A673 (cell line): ENCODE data around the gene WWP2. TPM values are rescaled to one million over a fixed set of nuclear protein-coding genes. Genes with fewer than 3 reads are reported as not detected.

Source experiments
- Bru-seq: library from RNA; stranded (reverse); fragments of 400-500 nt; gene quantifications from one replicate; lab custom pipeline; 2021; lab: Mats Ljungman, UMichigan
- BruChase-seq, 2 experiments: library from RNA; stranded (reverse); fragments of 400-500 nt; gene quantifications; one replicate each; lab custom pipeline; 2021; lab: Mats Ljungman, UMichigan
- BruUV-seq: library from RNA; stranded (reverse); fragments of 400-500 nt; replicated peaks from 2 replicates; lab custom pipeline; 2021; lab: Mats Ljungman, UMichigan
- CTCF ChIA-PET: fragments of 300-600 bp; sonication (Branson Sonifier 250); formaldehyde crosslinking; loops from one replicate; lab custom pipeline; 2022; ENCODE audit warnings: antibody characterized with exemption; lab: Charles Lee
- POLR2A ChIA-PET: fragments of 300-600 bp; sonication (Branson Sonifier 250); formaldehyde crosslinking; loops from one replicate; lab custom pipeline; 2022; ENCODE audit warnings: antibody characterized with exemption; ENCODE audit not compliant: low non-redundant PET; lab: Charles Lee
- DNase-seq: peaks from one replicate; pipeline ENCODE4 v3.0.0-alpha.2; 2015; ENCODE audit warnings: low spot score
- H3K27ac ChIP-seq: fragments of 200-600 bp; sonication (generic); 2 replicates; pipeline ENCODE4 v1.5.1; 2016; ENCODE audit warnings: mixed run types, low read depth, mild to moderate bottlenecking, mixed read lengths, antibody characterized with exemption, low read length; ENCODE audit not compliant: poor library complexity, severe bottlenecking
- H3K27me3 ChIP-seq: fragments of 200-600 bp; sonication (generic); replicated peaks from 2 replicates; pipeline ENCODE4 v1.6.1; 2017; ENCODE audit warnings: mixed run types, low read depth, mild to moderate bottlenecking, mixed read lengths, antibody characterized with exemption, low read length; ENCODE audit not compliant: insufficient read depth, poor library complexity
- H3K36me3 ChIP-seq: fragments of 200-600 bp; sonication (generic); 2 replicates; pipeline ENCODE4 v1.6.1; 2016; ENCODE audit warnings: mixed run types, mild to moderate bottlenecking, mixed read lengths, antibody characterized with exemption, low read length; ENCODE audit not compliant: insufficient read depth, poor library complexity, severe bottlenecking
- H3K4me1 ChIP-seq: fragments of 200-600 bp; sonication (generic); 2 replicates; pipeline ENCODE4 v1.6.1; 2017; ENCODE audit warnings: mixed run types, mild to moderate bottlenecking, mixed read lengths, antibody characterized with exemption, low read length; ENCODE audit not compliant: insufficient read depth, poor library complexity, severe bottlenecking
- H3K4me3 ChIP-seq: fragments of 200-600 bp; sonication (generic); 2 replicates; pipeline ENCODE4 v1.5.1; 2016; ENCODE audit warnings: low read depth, mixed run types, mild to moderate bottlenecking, mixed read lengths, low read length; ENCODE audit not compliant: poor library complexity, severe bottlenecking
- H3K9me3 ChIP-seq: fragments of 200-600 bp; sonication (generic); 2 replicates; pipeline ENCODE4 v1.6.1; 2016; ENCODE audit warnings: mixed run types, low read depth, mild to moderate bottlenecking, mixed read lengths, antibody characterized with exemption, low read length; ENCODE audit not compliant: poor library complexity, severe bottlenecking
- CTCF ChIP-seq: fragments of 300-800, 200-600 bp; sonication (generic); conservative IDR thresholded peaks from 2 replicates; pipeline ENCODE4 v1.5.1; 2017; ENCODE audit warnings: low read depth, mild to moderate bottlenecking, antibody characterized with exemption, low read length, moderate library complexity, mixed read lengths
- EZH2 ChIP-seq: fragments of 200-600 bp; sonication (generic); IDR thresholded peaks from 2 replicates; pipeline ENCODE4 v1.6.1; 2017; ENCODE audit warnings: borderline replicate concordance, low read depth, mild to moderate bottlenecking, mixed read lengths, antibody characterized with exemption, low read length; ENCODE audit not compliant: poor library complexity, severe bottlenecking
- intact Hi-C: fragments of 100-400 bp; cut with micrococcal nuclease; formaldehyde crosslinking; loops from one replicate; pipeline ENCODE4 v1.10.0; 2022; ENCODE audit not compliant: unreplicated experiment
- long read RNA-seq: library from polyadenylated mRNA; stranded (forward); transcript quantifications from one replicate; pipeline ENCODE4 v2.0.0, GENCODE V29; 2022
- total RNA-seq: library from RNA; stranded (reverse); gene quantifications from 2 replicates; pipeline ENCODE4 v1.2.3, GENCODE V29; 2021

WWP2 gene
- total RNA-seq: 32.4 and 38.5 TPM in 2 replicates
- Bru-seq, nascent RNA: percentile 63 among the genes with signal in this experiment
- percentile 55 among the genes with signal in this experiment for BruChase-seq, experiment 1, labeled RNA remaining after a 2-hour chase
- percentile 65 among the genes with signal in this experiment for BruChase-seq, experiment 2, labeled RNA remaining after a 6-hour chase
- long read RNA-seq, full-length matches to known transcripts: 22 of 77 reads
- long read RNA-seq, partial matches to known transcripts: 34 of 77 reads
- long read RNA-seq, other reads (novel, unspliced or antisense): 21 of 77 reads

- peak within 1 kb of the TSS; percentile 89 for H3K4me3 ChIP-seq
- H3K36me3 ChIP-seq: no peaks in the 10 kb centered on the region
- H3K9me3 ChIP-seq: no peaks in the 10 kb centered on the region
- intact Hi-C loops: no loop called here
- ChIA-PET CTCF (interaction anchor here (0.5 kb wide), 1 partner anchor 431 kb away, joined by 4 read pairs; no protein-coding TSS in a partner anchor), POLR2A (interaction anchor here (0.6 kb wide), 2 partner anchors 20 to 142 kb away, joined by 3 to 11 read pairs; no protein-coding TSS in a partner anchor)
- no TSS peak for BruUV-seq
- DNase-seq: peak; percentile 86
- TF ChIP-seq EZH2 (no peak), CTCF (no peak)
- peak within 1 kb of the TSS; percentile 78 for H3K27ac ChIP-seq
- no peaks in the 10 kb centered on the region for H3K27me3 ChIP-seq
- H3K4me1 ChIP-seq: no peaks in the 10 kb centered on the region
These were observed at the start of gene WWP2 for GRCh38 chr16:69761983-69762813. Gene WWP2 (plus strand): TSS chr16:69762332. CDS start chr16:69787011, 24,679 bp downstream.

GRCh38 chr16:69712914-69713581 is 49.1 kb upstream of the WWP2 start:
- ChIA-PET CTCF (interaction anchor here (0.6 kb wide), 1 partner anchor 221 kb away, joined by 5 read pairs; no protein-coding TSS in a partner anchor), POLR2A (no interaction called here)
- H3K27me3 ChIP-seq: no peaks in the 10 kb centered on the region
- no peak for DNase-seq
- TF ChIP-seq CTCF (no peak), EZH2 (no peak)
- H3K4me1 ChIP-seq: no peaks in the 10 kb centered on the region
- intact Hi-C loops: no loop called here
- peaks cover 21% of the 10 kb centered on the region for H3K36me3 ChIP-seq
- no TSS peak for BruUV-seq
- H3K27ac ChIP-seq: no peak overlapping the region
- H3K9me3 ChIP-seq: no peaks in the 10 kb centered on the region
- H3K4me3 ChIP-seq: no peak overlapping the region

GRCh38 chr16:69717066-69717465 is 45.1 kb upstream of the WWP2 start:
- Histone ChIP-seq H3K4me3 (no peak overlapping the region), H3K27me3 (no peaks in the 10 kb centered on the region), H3K4me1 (no peaks in the 10 kb centered on the region), H3K9me3 (no peaks in the 10 kb centered on the region), H3K36me3 (peaks cover 21% of the 10 kb centered on the region), H3K27ac (no peak overlapping the region)
- CTCF ChIA-PET: no interaction called here
- TF ChIP-seq EZH2: no peak
- intact Hi-C loops: no loop called here
- BruUV-seq: no TSS peak
- DNase-seq: no peak
- POLR2A ChIA-PET: no interaction called here
